Measurements from ENCODE around the gene PNRC1.
"Not testable (repeated sequence)": the region's sequence is repeated elsewhere in the genome, so short reads cannot be mapped to it uniquely, and the experiment has no call there.

PNRC1 gene

DNA sequence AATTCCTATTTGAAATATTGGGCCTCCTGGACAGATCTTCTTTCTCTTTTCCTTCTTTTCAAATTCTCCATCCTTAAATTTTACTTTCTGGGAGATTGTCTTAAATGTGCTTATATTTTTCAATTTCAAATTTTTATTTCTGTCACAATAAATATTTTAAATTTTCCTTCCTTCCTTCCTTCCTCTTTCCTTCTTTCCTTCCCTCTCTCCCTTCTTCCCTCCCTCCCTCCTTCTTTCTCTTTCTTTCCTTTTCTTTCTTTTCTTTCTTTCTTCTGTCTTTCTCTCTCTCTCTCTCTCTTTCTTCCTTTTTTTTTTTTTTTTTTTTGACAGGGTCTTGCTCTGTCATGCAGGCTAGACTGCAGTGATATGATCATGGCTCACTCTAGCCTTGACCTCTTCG, 16.7 kb upstream of the PNRC1 start:
- no peak for DNase-seq

DNA sequence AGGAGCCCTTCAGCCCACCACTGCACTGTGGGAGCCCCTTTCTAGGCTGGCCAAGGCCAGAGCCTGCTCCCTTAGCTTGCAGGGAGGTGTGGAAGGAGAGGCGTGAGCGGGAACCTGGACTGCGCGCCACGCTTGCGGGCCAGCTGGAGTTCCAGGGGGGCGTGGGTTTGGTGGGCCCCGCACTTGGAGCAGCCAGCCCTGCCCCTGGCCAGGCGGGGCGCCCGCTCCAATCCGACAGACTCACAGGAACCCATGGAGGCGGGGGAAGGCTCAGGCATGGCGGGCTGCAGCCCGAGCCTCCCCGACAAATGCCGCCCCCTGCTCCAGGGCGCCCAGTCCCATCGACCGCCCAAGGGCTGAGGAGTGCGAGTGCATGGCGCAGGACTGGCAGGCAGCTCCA, 15.6 kb upstream of the PNRC1 start:
- DNase-seq: not testable (repeated sequence)

DNA sequence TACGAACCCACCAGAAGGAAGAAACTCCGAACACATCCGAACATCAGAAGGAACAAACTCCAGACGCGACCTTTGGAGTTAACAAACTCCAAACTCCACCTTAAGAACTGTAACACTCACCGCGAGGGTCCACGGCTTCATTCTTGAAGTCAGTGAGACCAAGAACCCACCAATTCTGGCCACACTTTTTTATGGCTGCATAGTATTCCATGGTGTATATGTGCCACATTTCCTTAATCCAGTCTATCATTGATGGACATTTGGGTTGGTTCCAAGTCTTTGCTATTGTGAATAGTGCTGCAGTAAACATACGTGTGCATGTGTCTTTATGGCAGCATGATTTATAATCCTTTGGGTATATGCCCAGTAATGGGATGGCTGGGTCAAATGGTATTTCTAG, 14.4 kb upstream of the PNRC1 start:
- not testable (repeated sequence) for DNase-seq

DNA sequence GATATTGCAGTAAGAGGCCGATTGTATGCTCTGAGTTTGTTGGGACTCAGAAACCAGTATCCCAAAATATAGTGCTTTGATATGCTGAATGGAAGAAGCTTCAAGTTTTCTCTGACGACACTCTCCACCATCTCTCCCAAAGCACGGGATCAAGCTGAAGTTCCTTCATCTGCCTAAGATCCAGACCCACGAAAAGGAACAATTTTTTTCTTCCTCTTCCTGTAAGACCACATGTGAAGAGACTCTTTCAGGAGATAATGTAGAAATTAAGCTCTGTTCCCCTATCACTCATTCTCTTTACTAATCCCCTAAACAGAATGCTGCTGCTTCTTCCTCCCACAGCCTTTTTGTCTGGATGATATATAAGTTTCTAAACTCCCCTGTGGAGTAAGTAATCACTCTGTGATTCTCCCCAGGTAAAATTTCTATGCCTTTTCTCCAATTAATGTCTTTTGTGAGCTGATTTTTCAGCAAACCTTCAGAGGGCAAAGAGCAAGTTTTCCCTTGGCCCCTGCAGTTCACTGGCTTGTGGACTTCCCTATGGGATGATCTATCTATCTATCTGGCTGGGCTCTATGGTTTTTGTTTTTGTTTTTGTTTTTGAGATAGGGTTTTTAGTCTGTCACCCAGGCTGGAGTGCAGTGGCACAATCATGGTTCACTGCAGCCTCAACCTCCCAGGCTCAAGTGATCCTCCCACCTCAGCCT, 13.5 kb upstream of the PNRC1 start:
- DNase-seq: peak; percentile 61

DNA sequence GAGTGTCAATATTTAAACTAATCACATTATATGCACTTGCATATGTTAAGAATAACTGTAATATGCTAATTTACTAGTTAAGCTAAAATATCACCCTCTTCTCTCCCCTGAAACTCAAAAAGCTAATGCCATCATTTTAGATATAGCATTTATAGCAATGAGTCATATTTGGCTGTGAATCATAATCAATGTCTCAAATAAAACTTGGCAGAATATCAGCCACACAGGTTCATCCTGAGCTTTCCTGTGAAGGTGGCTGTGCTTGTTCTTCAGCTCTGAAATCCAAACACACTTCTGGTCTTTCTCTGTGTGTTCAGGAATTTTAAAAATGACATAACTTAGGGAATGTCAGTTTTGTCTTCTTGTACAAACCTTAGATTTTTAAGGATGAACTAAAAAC, 12.8 kb upstream of the PNRC1 start:
- DNase-seq: no peak

GRCh38 chr6:89068695-89069094, 11.9 kb upstream of the PNRC1 start:
- DNase-seq: no peak

GRCh38 chr6:89069536-89070163, 10.9 kb upstream of the PNRC1 start:
- DNase-seq: no peak

- no peak for DNase-seq
Measured at GRCh38 chr6:89071036-89071435, 9.5 kb upstream of the PNRC1 start.

DNA sequence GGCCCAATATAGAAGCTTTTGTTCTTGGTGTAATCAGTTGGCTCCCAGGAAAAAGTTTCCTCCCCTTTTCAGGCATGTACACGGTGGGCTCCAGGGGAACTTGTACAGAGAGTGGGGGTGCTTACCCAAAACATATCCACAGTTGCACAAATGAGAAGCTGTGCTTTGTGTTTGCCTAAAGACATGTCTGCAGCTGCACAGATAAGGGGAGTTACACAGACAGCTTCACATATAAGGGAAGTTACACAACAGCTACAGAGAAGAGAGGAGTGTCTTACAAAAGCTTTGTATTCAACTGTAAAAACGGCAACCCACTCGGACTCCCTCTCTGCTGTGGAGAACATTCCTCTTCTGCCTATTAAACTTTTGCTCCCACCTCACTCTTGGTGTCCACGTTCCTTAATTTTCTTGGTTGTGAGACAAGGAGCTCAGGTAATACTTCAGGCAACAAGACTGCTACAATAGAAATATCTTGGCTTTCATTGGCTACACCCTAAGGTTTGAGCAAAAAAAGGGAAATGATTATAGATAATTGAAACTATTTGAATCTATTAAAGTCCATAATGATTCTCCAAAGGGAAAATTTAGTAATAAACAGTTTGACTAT, 7.4 kb upstream of the PNRC1 start:
- peak; percentile 97 for DNase-seq

- no peak for DNase-seq
Measured at GRCh38 chr6:89073840-89074239, 6.7 kb upstream of the PNRC1 start.

- DNase-seq: peak; percentile 88
Measured at GRCh38 chr6:89079511-89080234, 878 bp upstream of the PNRC1 start.

GRCh38 chr6:89081129-89081422, 525 bp downstream of the PNRC1 start:
- peak; percentile 72 for DNase-seq

DNA sequence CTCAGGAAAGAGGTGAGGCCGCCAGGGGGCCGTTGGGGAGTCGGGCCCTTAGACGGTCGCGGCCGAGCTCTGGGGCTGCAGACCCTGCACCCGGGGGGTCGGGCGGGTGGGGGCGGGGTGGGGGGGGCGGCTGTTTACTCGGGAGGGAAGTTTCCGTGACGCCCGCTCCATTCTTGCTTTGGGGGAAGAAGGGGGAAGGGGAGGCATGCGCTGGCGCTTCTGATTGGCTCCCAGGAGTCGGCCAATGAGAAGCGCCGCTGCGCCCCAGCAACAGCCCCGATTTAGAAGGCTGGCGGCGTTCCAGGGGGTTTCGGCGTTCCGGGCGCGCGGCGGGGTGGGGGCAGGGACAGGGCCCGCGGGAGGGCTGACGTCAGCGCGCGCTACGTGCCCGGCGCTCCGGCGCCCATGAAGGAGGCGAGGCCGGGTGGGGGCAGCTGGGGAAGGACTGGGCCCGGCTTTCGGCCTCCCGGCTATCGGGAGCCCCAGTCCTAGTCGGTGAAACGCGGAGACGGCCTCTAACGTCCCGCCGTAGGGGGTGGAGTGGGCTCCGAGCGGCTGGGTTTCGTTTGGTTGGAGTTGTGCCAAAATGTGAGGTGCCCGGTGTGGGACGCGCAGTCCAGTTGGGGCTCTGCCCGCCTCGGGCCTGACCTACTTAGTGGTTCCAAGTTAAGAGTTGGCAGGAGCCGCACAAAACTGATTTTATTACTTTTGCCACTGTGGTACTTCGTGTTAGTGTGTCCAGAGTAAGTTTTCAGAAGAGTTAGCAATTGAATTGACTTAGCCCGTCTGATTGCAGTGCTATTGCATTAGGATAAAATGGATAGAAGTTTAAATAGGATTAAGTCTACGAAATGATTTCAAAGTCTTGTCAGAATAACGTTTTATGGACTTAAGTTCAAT, 1.1 kb downstream of the PNRC1 start:
- DNase-seq: peak; percentile 98

GRCh38 chr6:89082486-89082891, 1.9 kb downstream of the PNRC1 start:
- peak; percentile 54 for DNase-seq

DNA sequence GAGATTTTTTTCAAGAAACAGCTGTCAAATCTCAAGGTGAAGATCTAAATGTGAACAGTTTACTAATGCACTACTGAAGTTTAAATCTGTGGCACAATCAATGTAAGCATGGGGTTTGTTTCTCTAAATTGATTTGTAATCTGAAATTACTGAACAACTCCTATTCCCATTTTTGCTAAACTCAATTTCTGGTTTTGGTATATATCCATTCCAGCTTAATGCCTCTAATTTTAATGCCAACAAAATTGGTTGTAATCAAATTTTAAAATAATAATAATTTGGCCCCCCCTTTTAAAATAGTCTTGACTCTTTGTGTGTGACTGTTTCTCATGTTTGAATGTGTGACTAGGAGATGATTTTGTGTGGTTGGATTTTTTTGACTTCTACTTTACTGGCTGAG, 4.0 kb downstream of the PNRC1 start:
- DNase-seq: no peak

DNA sequence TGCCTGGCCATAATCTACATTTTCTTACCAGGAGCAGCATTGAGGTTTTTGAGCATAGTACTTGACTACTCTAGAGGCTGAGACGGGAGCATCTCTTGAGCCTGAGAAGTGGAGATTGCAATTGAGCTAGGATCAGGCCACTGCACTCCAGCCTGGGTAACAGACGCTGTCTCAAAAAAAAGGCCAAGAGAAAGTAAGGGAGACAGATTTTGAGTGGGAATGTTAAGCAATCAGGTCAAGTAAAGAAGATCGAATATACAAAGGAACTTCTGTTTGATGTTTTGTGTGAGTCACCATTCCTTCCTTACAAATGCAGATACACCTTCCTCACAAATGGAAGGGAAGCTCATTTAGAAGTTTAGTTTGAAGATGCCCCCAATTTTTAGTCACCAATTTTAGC, 4.4 kb downstream of the PNRC1 start:
- no peak for DNase-seq

- DNase-seq: no peak
Measured at GRCh38 chr6:89085409-89086205, 5.1 kb downstream of the PNRC1 start.

- DNase-seq: no peak
Measured at GRCh38 chr6:89087881-89088280, 7.3 kb downstream of the PNRC1 start.

GRCh38 chr6:89098461-89098860, 17.9 kb downstream of the PNRC1 start:
- no peak for DNase-seq

- DNase-seq: no peak
Measured at GRCh38 chr6:89100114-89100513, 19.6 kb downstream of the PNRC1 start.

DNA sequence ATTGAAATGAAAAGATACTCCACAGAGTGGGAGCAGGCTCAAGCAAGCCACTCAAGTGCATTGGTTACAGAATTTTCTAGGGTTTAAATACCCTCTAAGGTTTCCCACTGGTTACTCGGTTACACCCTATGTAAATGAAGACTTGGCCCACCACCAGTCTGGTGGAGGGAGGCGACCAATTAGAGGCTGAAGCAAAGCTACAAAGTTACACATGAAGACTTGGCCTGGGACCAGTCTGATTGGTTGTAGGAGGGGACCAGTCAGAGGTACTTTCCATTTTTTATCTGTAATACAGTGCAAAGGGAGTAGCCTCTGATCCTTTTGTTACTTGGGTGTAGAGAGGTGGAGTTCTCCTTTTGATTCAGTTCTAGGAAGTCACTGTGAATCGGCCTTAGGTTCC, 29.7 kb downstream of the PNRC1 start:
- peak; percentile 60 for DNase-seq

GRCh38 chr6:89111933-89112332, 31.4 kb downstream of the PNRC1 start:
- no peak for DNase-seq

Data from OCI-M1 (cell line).